Liver (tissue), 5 donors: ENCODE measurements around the gene HTD2. TPM values are rescaled to one million over a fixed set of nuclear protein-coding genes. Genes with fewer than 3 reads are reported as not detected.

ENCODE experiments used
- polyA plus RNA-seq, 2 donors: library from polyadenylated mRNA; stranded (reverse) in 1 of 2; unstranded in 1 of 2; fragments of 200-250 nt in 1 of 2; fragments of >200 nt in 1 of 2; fragmentation: Nextera tagmentation in 1 of 2; extraction: Ambion mirVana in 1 of 2; gene quantifications; one replicate each; pipeline versions ENCODE4 v1.2.1 to v1.2.3, GENCODE V29; 2013 to 2015
- small RNA-seq: library from RNA; depleted of rRNA; stranded (forward); fragments of <200 nt; gene quantifications from one replicate; pipeline ENCODE3, GENCODE V24; 2014
- total RNA-seq, 2 donors: library from RNA; depleted of rRNA; stranded (reverse); fragments of >200 nt; gene quantifications; one replicate each; pipeline ENCODE4 v1.2.3, GENCODE V29; 2014
- donor health status: healthy.
- donor health status: healthy.
- donor health status: healthy.

HTD2 gene
- total and polyA plus RNA-seq, 4 donors = 6.6 to 14.8 (median 11.0) TPM

Small RNAs within 50 kb of the gene (small RNA-seq; reads per million reads assigned to genes)
- not detected for gene AC098479.1

Other genes with a start within 250 kb of the HTD2 start
- gene DNASE1L3, start 95.5 kb upstream of the HTD2 start, total RNA-seq = 100 to 1,000 TPM in 1 of 2 donors, 10 to 100 TPM in 1; 76.1 to 162 TPM
- gene DNASE1L3, start 95.5 kb upstream of the HTD2 start, polyA plus RNA-seq = 100 to 1,000 TPM in 1 of 2 donors, 10 to 100 TPM in 1; 94.5 to 201 TPM
- 10 to 100 TPM; 19.8 to 60.9 TPM for gene ABHD6, start 68.7 kb upstream of the HTD2 start, total RNA-seq
- gene ABHD6, start 68.7 kb upstream of the HTD2 start, polyA plus RNA-seq = 10 to 100 TPM; 36.5 to 40.1 TPM
- gene RPP14, start 275 bp upstream of the HTD2 start, total RNA-seq = 10 to 100 TPM in 1 of 2 donors, 1 to 10 TPM in 1; 9.2 to 13.7 TPM
- gene RPP14, start 275 bp upstream of the HTD2 start, polyA plus RNA-seq = 10 to 100 TPM in 1 of 2 donors, 1 to 10 TPM in 1; 7.4 to 10.9 TPM
- gene PXK, start 26.4 kb downstream of the HTD2 start, total RNA-seq = 10 to 100 TPM; 11.3 to 14.0 TPM
- 10 to 100 TPM in 1 of 2 donors, 1 to 10 TPM in 1; 6.0 to 15.9 TPM for gene PXK, start 26.4 kb downstream of the HTD2 start, polyA plus RNA-seq
- gene PDHB, start 127.3 kb downstream of the HTD2 start, total RNA-seq = 10 to 100 TPM; 47.8 to 65.6 TPM
- gene PDHB, start 127.3 kb downstream of the HTD2 start, polyA plus RNA-seq = 10 to 100 TPM; 55.6 to 92.1 TPM
- 10 to 100 TPM; 10.7 to 13.8 TPM for gene KCTD6, start 185.6 kb downstream of the HTD2 start, total RNA-seq
- gene KCTD6, start 185.6 kb downstream of the HTD2 start, polyA plus RNA-seq = 10 to 100 TPM in 1 of 2 donors, 1 to 10 TPM in 1; 6.5 to 10.0 TPM
- gene ACOX2, start 230.7 kb downstream of the HTD2 start, total RNA-seq = 100 to 1,000 TPM in 1 of 2 donors, 10 to 100 TPM in 1; 74.3 to 179 TPM
- gene ACOX2, start 230.7 kb downstream of the HTD2 start, polyA plus RNA-seq = 100 to 1,000 TPM; 104 to 214 TPM